GM12892 (cell line): ENCODE results near the gene NR3C1.
"Not testable (repeated sequence)": the region's sequence is repeated elsewhere in the genome, so short reads cannot be mapped to it uniquely, and the experiment has no call there.

ENCODE experiments used
- POLR2A ChIP-seq: IDR thresholded peaks from 2 replicates; pipeline ENCODE4 v1.6.1; 2011; ENCODE audit warnings: low read depth, low read length, control low read depth
- POLR2AphosphoS5 ChIP-seq: IDR thresholded peaks from 2 replicates; pipeline ENCODE4 v1.6.1; 2011; ENCODE audit warnings: low read depth, low read length, control low read depth

DNA sequence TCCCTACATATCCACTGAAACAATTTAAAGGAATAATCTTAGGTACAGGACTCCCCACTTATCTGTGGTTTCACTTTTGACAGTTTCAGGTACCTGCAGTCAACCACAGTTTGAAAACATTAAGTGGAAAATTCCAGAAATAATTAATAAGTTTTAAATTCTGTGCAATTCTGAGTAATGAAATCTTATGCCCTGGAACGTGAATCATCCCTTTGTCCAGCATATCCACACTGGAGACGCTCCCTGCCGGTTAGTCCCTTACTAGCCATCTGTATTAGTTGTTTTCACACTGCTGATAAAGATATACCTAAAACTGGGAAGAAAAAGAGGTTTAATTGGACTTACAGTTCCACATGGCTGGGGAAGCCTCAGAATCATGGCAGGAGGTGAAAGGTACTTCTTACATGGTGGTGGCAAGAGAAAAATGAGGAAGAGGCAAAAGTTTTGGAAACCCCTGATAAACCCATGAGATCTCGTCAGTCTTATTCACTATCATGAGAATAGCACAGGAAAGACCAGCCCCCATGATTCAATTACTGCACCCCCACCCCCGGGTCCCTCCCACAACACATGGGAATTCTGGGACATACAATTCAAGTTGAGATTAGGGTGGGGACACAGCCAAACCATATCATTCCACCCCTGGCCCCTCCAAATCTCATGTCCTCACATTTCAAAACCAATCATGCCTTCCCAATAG, 80.4 kb downstream of the NR3C1 start:
- not testable (repeated sequence) for TF ChIP-seq POLR2A, POLR2AphosphoS5
